ENCODE results near the gene METTL4. TPM values are rescaled to one million over a fixed set of nuclear protein-coding genes. Genes with fewer than 3 reads are reported as not detected.

The METTL4 gene
- total RNA-seq, 1 donor from 2014 or later = 12.6 TPM

DNA sequence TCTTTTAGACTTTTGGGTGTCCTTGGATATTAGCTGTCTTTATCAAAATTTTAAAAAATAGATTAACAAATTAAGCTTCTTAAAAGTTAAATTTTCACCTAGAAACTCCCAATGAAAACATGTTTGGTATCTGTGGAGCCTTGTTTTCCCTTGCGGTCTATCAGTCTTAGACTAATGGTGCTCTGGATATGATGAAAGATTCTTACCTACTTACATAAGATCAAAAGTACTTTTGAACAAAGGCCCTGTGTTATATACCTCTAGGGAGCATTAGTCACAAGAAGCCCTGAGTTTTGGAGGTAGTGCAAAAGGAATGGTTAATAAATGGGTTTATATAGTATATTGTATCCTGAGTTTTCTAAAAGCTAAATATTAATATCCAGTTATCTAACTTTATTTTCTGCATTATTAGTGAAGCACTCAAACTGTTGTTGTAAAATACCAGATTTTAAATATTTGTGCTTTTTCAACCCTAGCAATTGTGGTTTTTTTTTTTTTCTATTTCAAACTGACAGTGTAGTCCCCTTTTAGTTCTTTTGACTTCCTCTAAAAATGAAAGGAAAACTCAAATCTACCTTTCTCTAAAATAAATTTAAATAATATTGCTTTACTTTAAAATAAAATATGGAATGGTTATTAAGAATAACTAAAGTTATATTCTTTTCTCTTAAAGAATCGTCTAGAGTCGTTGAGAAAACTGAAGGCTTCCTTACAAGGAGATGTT is 18.2 kb upstream of the METTL4 start:
- no peaks in the 10 kb centered on the region for H3K27me3 Mint-ChIP-seq (ENCODE audit: low read depth)
- no peak overlapping the region for H3K4me3 Mint-ChIP-seq
- H3K9me3 Mint-ChIP-seq = no peaks in the 10 kb centered on the region
- H3K4me1 Mint-ChIP-seq = no peaks in the 10 kb centered on the region
- no peak for DNase-seq (ENCODE audit: low read depth, low spot score)
- peaks cover 16% of the 10 kb centered on the region for H3K36me3 Mint-ChIP-seq (ENCODE audit: low read depth)
- H3K27ac Mint-ChIP-seq (ENCODE audit: unreplicated experiment) = no peak overlapping the region
- TF ChIP-seq, protein P1, sequence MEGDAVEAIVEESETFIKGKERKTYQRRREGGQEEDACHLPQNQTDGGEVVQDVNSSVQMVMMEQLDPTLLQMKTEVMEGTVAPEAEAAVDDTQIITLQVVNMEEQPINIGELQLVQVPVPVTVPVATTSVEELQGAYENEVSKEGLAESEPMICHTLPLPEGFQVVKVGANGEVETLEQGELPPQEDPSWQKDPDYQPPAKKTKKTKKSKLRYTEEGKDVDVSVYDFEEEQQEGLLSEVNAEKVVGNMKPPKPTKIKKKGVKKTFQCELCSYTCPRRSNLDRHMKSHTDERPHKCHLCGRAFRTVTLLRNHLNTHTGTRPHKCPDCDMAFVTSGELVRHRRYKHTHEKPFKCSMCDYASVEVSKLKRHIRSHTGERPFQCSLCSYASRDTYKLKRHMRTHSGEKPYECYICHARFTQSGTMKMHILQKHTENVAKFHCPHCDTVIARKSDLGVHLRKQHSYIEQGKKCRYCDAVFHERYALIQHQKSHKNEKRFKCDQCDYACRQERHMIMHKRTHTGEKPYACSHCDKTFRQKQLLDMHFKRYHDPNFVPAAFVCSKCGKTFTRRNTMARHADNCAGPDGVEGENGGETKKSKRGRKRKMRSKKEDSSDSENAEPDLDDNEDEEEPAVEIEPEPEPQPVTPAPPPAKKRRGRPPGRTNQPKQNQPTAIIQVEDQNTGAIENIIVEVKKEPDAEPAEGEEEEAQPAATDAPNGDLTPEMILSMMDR (conservative IDR thresholded peaks at IDR 0.05) = no peak

DNA sequence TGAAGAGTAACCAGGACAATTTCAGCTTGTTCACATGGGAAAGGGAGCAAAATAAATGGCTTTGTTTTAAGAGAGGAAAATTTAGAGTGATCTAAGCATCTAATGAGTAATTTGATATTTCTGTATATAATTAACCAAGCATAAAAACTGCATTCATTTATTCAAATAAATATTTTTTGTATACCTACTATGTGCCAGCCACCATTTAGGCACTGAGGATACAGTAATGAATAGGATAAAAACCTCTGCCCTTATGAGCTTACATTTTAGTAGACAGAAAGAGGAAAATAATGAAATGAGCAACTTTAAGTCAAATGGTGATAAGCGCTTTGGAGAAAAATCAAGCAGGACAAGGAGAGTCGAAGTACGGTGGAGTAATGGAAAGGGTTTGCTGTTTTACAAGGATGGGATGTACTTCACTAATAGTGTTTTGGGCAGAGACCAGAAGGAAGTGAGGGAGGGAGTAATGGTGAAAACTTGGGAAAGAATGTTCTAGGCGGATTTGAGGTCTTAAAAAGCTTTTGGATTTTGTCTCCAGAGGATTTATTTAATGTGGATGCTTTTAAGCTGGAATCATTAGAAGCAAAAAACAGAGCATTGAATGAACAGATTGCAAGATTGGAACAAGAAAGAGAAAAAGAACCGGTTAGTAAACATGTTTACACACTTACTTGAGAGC is 17.5 kb upstream of the METTL4 start:
- no peak for DNase-seq (ENCODE audit: low read depth, low spot score)
- no peak overlapping the region for H3K4me3 Mint-ChIP-seq
- TF ChIP-seq, protein P1 (conservative IDR thresholded peaks at IDR 0.05) = no peak
- no peak overlapping the region for H3K27ac Mint-ChIP-seq (ENCODE audit: unreplicated experiment)
- no peaks in the 10 kb centered on the region for H3K9me3 Mint-ChIP-seq
- peaks cover 11% of the 10 kb centered on the region for H3K36me3 Mint-ChIP-seq (ENCODE audit: low read depth)
- H3K4me1 Mint-ChIP-seq = no peaks in the 10 kb centered on the region
- no peaks in the 10 kb centered on the region for H3K27me3 Mint-ChIP-seq (ENCODE audit: low read depth)

DNA sequence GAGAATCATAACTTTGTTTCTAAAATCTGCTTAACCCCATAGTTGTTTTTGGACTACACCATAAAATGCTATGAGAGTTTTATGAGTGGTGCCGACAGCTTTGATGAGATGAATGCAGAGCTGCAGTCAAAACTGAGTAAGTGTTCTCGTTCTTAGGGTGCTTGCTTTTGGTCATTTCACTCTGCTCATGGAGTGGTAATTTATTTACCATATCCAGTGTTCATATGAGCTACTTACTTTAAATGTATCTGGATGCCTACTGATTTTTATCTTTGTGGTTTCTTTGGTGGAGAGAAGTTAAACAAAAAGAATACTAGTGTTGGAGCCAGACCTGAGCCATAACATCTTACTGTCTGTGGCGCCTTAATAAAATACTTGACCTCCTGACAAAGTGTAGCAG is 16.5 kb upstream of the METTL4 start:
- Mint-ChIP-seq H3K4me3 (no peak overlapping the region), H3K36me3 (ENCODE audit: low read depth) (peaks cover 11% of the 10 kb centered on the region)
- TF ChIP-seq, protein P1 (conservative IDR thresholded peaks at IDR 0.05) = no peak

DNA sequence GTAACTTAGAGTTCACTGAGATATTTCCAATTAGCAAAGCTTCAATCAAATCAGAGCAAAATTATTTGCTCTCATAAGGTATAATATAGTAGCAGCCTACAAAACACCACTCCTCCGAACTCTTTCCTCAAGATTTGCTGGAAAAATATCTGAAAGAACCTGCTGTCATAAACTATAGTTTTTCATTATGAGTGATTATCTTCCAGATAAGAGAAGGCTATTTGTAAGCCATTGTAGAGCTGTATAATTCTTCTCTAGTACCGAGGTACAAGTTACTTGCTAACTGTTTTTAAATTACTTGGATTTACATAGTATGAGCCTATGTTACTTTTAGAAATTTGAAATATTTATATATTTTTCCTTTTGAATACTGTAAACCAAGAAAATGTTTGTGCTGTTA is 2.1 kb upstream of the METTL4 start:
- TF ChIP-seq, protein P1 (conservative IDR thresholded peaks at IDR 0.05) = no peak
- peaks cover 31% of the 10 kb centered on the region for H3K4me1 Mint-ChIP-seq
- H3K27me3 Mint-ChIP-seq (ENCODE audit: low read depth) = no peaks in the 10 kb centered on the region
- peak overlapping the region; percentile 96 for H3K4me3 Mint-ChIP-seq
- no peaks in the 10 kb centered on the region for H3K36me3 Mint-ChIP-seq (ENCODE audit: low read depth)
- H3K27ac Mint-ChIP-seq (ENCODE audit: unreplicated experiment) = no peak overlapping the region
- no peaks in the 10 kb centered on the region for H3K9me3 Mint-ChIP-seq
- no peak for DNase-seq (ENCODE audit: low read depth, low spot score)

More for the DNA sequence above, 16.5 kb upstream of the METTL4 start:
- H3K27ac Mint-ChIP-seq (ENCODE audit: unreplicated experiment) = peak overlapping the region; percentile 8
- no peak for DNase-seq (ENCODE audit: low read depth, low spot score)
- no peaks in the 10 kb centered on the region for H3K27me3 Mint-ChIP-seq (ENCODE audit: low read depth)
- no peaks in the 10 kb centered on the region for H3K4me1 Mint-ChIP-seq
- H3K9me3 Mint-ChIP-seq = no peaks in the 10 kb centered on the region

DNA sequence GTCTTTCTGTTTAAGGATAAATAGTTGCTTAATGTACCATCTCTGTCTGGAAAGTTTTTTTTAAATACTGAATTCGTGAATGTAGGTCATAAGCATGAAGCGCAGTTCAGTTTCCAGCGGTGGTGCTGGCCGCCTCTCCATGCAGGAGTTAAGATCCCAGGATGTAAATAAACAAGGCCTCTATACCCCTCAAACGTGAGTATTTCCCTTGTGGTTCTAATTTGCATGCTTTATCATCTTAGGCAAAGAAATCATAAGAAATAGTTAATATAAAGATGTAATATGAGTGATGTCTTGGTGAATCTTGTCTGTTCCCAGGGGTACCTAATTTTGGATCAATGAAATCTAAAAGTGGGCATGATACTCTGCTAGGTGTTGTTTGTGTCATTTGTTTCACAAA is 1.6 kb upstream of the METTL4 start:
- H3K27me3 Mint-ChIP-seq (ENCODE audit: low read depth) = no peaks in the 10 kb centered on the region
- TF ChIP-seq, protein P1 (conservative IDR thresholded peaks at IDR 0.05) = no peak
- no peaks in the 10 kb centered on the region for H3K9me3 Mint-ChIP-seq
- peaks cover 31% of the 10 kb centered on the region for H3K4me1 Mint-ChIP-seq
- H3K36me3 Mint-ChIP-seq (ENCODE audit: low read depth) = no peaks in the 10 kb centered on the region
- peak overlapping the region; percentile 85 for H3K27ac Mint-ChIP-seq (ENCODE audit: unreplicated experiment)
- H3K4me3 Mint-ChIP-seq = peak overlapping the region; percentile 96
- no peak for DNase-seq (ENCODE audit: low read depth, low spot score)

Data from neural crest cell (in vitro differentiated cells).